Measurements from ENCODE around the gene EPB41L1.

The EPB41L1 gene

GRCh38 chr20:36196676-36197075 is 42.1 kb downstream of the EPB41L1 start:
- H3K9me3 ChIP-seq (ENCODE audit: control insufficient read depth, low read length) = no peaks in the 10 kb centered on the region
- 68 to 76% methylated on average over 2 of the region's 2 CpGs for WGBS, 2 experiments (ENCODE audit: insufficient coverage in 2 of 2)
- no peak overlapping the region for H3K27ac ChIP-seq (ENCODE audit: low read depth, low read length, severe bottlenecking)
- H3K36me3 ChIP-seq (ENCODE audit: control insufficient read depth, insufficient read depth, low read length) = peaks cover 9% of the 10 kb centered on the region
- no peak overlapping the region for H3K4me3 ChIP-seq (ENCODE audit: extremely low read depth, insufficient read depth, low read length, poor library complexity, severe bottlenecking)
- no peaks in the 10 kb centered on the region for H3K4me1 ChIP-seq (ENCODE audit: control insufficient read depth, insufficient read depth, low read length, poor library complexity, severe bottlenecking)

GRCh38 chr20:36197271-36197670 is 42.7 kb downstream of the EPB41L1 start:
- peaks cover 9% of the 10 kb centered on the region for H3K36me3 ChIP-seq (ENCODE audit: control insufficient read depth, insufficient read depth, low read length)
- no peaks in the 10 kb centered on the region for H3K4me1 ChIP-seq (ENCODE audit: control insufficient read depth, insufficient read depth, low read length, poor library complexity, severe bottlenecking)
- no peaks in the 10 kb centered on the region for H3K9me3 ChIP-seq (ENCODE audit: control insufficient read depth, low read length)
- no peak overlapping the region for H3K4me3 ChIP-seq (ENCODE audit: extremely low read depth, insufficient read depth, low read length, poor library complexity, severe bottlenecking)
- no peak overlapping the region for H3K27ac ChIP-seq (ENCODE audit: low read depth, low read length, severe bottlenecking)
- 94 to 100% methylated on average over 1 to 2 of the region's 2 CpGs for WGBS, 2 experiments (ENCODE audit: insufficient coverage in 2 of 2)

GRCh38 chr20:36199345-36200257 is 45.1 kb downstream of the EPB41L1 start:
- no peak overlapping the region for H3K27ac ChIP-seq (ENCODE audit: low read depth, low read length, severe bottlenecking)
- H3K36me3 ChIP-seq (ENCODE audit: control insufficient read depth, insufficient read depth, low read length) = peaks cover 9% of the 10 kb centered on the region
- H3K4me3 ChIP-seq (ENCODE audit: extremely low read depth, insufficient read depth, low read length, poor library complexity, severe bottlenecking) = no peak overlapping the region
- H3K9me3 ChIP-seq (ENCODE audit: control insufficient read depth, low read length) = no peaks in the 10 kb centered on the region
- WGBS, 2 experiments (ENCODE audit: insufficient coverage in 2 of 2) = 52 to 70% methylated on average over 5 to 6 of the region's 6 CpGs
- no peaks in the 10 kb centered on the region for H3K4me1 ChIP-seq (ENCODE audit: control insufficient read depth, insufficient read depth, low read length, poor library complexity, severe bottlenecking)

- no peak overlapping the region for H3K27ac ChIP-seq (ENCODE audit: low read depth, low read length, severe bottlenecking)
- H3K4me3 ChIP-seq (ENCODE audit: extremely low read depth, insufficient read depth, low read length, poor library complexity, severe bottlenecking) = no peak overlapping the region
- no peaks in the 10 kb centered on the region for H3K4me1 ChIP-seq (ENCODE audit: control insufficient read depth, insufficient read depth, low read length, poor library complexity, severe bottlenecking)
- WGBS, 2 experiments (ENCODE audit: insufficient coverage in 2 of 2) = no CpG with 5 or more reads among the region's 1 CpG
- H3K36me3 ChIP-seq (ENCODE audit: control insufficient read depth, insufficient read depth, low read length) = peaks cover 9% of the 10 kb centered on the region
- H3K9me3 ChIP-seq (ENCODE audit: control insufficient read depth, low read length) = no peaks in the 10 kb centered on the region
Observed at GRCh38 chr20:36200451-36200850, 45.9 kb downstream of the EPB41L1 start.

- no peak overlapping the region for H3K27ac ChIP-seq (ENCODE audit: low read depth, low read length, severe bottlenecking)
- 94% methylated on average over 3 to 4 of the region's 4 CpGs for WGBS, 2 experiments (ENCODE audit: insufficient coverage in 2 of 2)
- H3K4me3 ChIP-seq (ENCODE audit: extremely low read depth, insufficient read depth, low read length, poor library complexity, severe bottlenecking) = no peak overlapping the region
- H3K9me3 ChIP-seq (ENCODE audit: control insufficient read depth, low read length) = no peaks in the 10 kb centered on the region
- peaks cover 9% of the 10 kb centered on the region for H3K36me3 ChIP-seq (ENCODE audit: control insufficient read depth, insufficient read depth, low read length)
- H3K4me1 ChIP-seq (ENCODE audit: control insufficient read depth, insufficient read depth, low read length, poor library complexity, severe bottlenecking) = no peaks in the 10 kb centered on the region
Observed at GRCh38 chr20:36201198-36201597, 46.7 kb downstream of the EPB41L1 start.

- no peak overlapping the region for H3K4me3 ChIP-seq (ENCODE audit: extremely low read depth, insufficient read depth, low read length, poor library complexity, severe bottlenecking)
- H3K9me3 ChIP-seq (ENCODE audit: control insufficient read depth, low read length) = no peaks in the 10 kb centered on the region
- peaks cover 11% of the 10 kb centered on the region for H3K36me3 ChIP-seq (ENCODE audit: control insufficient read depth, insufficient read depth, low read length)
- no peak overlapping the region for H3K27ac ChIP-seq (ENCODE audit: low read depth, low read length, severe bottlenecking)
- H3K4me1 ChIP-seq (ENCODE audit: control insufficient read depth, insufficient read depth, low read length, poor library complexity, severe bottlenecking) = no peaks in the 10 kb centered on the region
- WGBS, 2 experiments (ENCODE audit: insufficient coverage in 2 of 2) = 39 to 48% methylated on average over 15 to 18 of the region's 18 CpGs
Observed at GRCh38 chr20:36202891-36203338, 48.4 kb downstream of the EPB41L1 start.

GRCh38 chr20:36203861-36204260 is 49.3 kb downstream of the EPB41L1 start:
- no peak overlapping the region for H3K4me3 ChIP-seq (ENCODE audit: extremely low read depth, insufficient read depth, low read length, poor library complexity, severe bottlenecking)
- H3K9me3 ChIP-seq (ENCODE audit: control insufficient read depth, low read length) = no peaks in the 10 kb centered on the region
- no peak overlapping the region for H3K27ac ChIP-seq (ENCODE audit: low read depth, low read length, severe bottlenecking)
- WGBS, 2 experiments (ENCODE audit: insufficient coverage in 2 of 2) = 82 to 100% methylated on average over 2 of the region's 3 CpGs
- no peaks in the 10 kb centered on the region for H3K4me1 ChIP-seq (ENCODE audit: control insufficient read depth, insufficient read depth, low read length, poor library complexity, severe bottlenecking)
- H3K36me3 ChIP-seq (ENCODE audit: control insufficient read depth, insufficient read depth, low read length) = peaks cover 9% of the 10 kb centered on the region

- Histone ChIP-seq H3K27ac (ENCODE audit: low read depth, low read length, severe bottlenecking) (no peak overlapping the region), H3K4me1 (ENCODE audit: control insufficient read depth, insufficient read depth, low read length, poor library complexity, severe bottlenecking) (no peaks in the 10 kb centered on the region), H3K4me3 (ENCODE audit: extremely low read depth, insufficient read depth, low read length, poor library complexity, severe bottlenecking) (no peak overlapping the region), H3K36me3 (ENCODE audit: control insufficient read depth, insufficient read depth, low read length) (peaks cover 14% of the 10 kb centered on the region), H3K9me3 (ENCODE audit: control insufficient read depth, low read length) (no peaks in the 10 kb centered on the region)
- WGBS, 2 experiments (ENCODE audit: insufficient coverage in 2 of 2) = 88 to 96% methylated on average over 2 to 3 of the region's 3 CpGs
Observed at GRCh38 chr20:36205026-36205425, 50.5 kb downstream of the EPB41L1 start.

GRCh38 chr20:36206068-36206467 is 51.5 kb downstream of the EPB41L1 start:
- H3K36me3 ChIP-seq (ENCODE audit: control insufficient read depth, insufficient read depth, low read length) = peaks cover 14% of the 10 kb centered on the region
- no peaks in the 10 kb centered on the region for H3K4me1 ChIP-seq (ENCODE audit: control insufficient read depth, insufficient read depth, low read length, poor library complexity, severe bottlenecking)
- H3K9me3 ChIP-seq (ENCODE audit: control insufficient read depth, low read length) = no peaks in the 10 kb centered on the region
- H3K4me3 ChIP-seq (ENCODE audit: extremely low read depth, insufficient read depth, low read length, poor library complexity, severe bottlenecking) = no peak overlapping the region
- H3K27ac ChIP-seq (ENCODE audit: low read depth, low read length, severe bottlenecking) = no peak overlapping the region
- 92 to 97% methylated on average over 8 of the region's 9 CpGs for WGBS, 2 experiments (ENCODE audit: insufficient coverage in 2 of 2)

- WGBS, 2 experiments (ENCODE audit: insufficient coverage in 2 of 2) = 91 to 96% methylated on average over 8 of the region's 9 CpGs
- H3K36me3 ChIP-seq (ENCODE audit: control insufficient read depth, insufficient read depth, low read length) = peaks cover 14% of the 10 kb centered on the region
Observed at GRCh38 chr20:36206641-36207040, 52.1 kb downstream of the EPB41L1 start.

GRCh38 chr20:36207602-36208001 is 53.1 kb downstream of the EPB41L1 start:
- H3K36me3 ChIP-seq (ENCODE audit: control insufficient read depth, insufficient read depth, low read length) = peaks cover 14% of the 10 kb centered on the region
- H3K27ac ChIP-seq (ENCODE audit: low read depth, low read length, severe bottlenecking) = no peak overlapping the region
- H3K4me3 ChIP-seq (ENCODE audit: extremely low read depth, insufficient read depth, low read length, poor library complexity, severe bottlenecking) = no peak overlapping the region
- 90 to 96% methylated on average over 11 of the region's 11 CpGs for WGBS, 2 experiments (ENCODE audit: insufficient coverage in 2 of 2)
- H3K4me1 ChIP-seq (ENCODE audit: control insufficient read depth, insufficient read depth, low read length, poor library complexity, severe bottlenecking) = no peaks in the 10 kb centered on the region
- H3K9me3 ChIP-seq (ENCODE audit: control insufficient read depth, low read length) = no peaks in the 10 kb centered on the region

More at GRCh38 chr20:36206641-36207040, 52.1 kb downstream of the EPB41L1 start:
- Histone ChIP-seq H3K4me1 (ENCODE audit: control insufficient read depth, insufficient read depth, low read length, poor library complexity, severe bottlenecking) (no peaks in the 10 kb centered on the region), H3K27ac (ENCODE audit: low read depth, low read length, severe bottlenecking) (no peak overlapping the region), H3K4me3 (ENCODE audit: extremely low read depth, insufficient read depth, low read length, poor library complexity, severe bottlenecking) (no peak overlapping the region), H3K9me3 (ENCODE audit: control insufficient read depth, low read length) (no peaks in the 10 kb centered on the region)
